Measurements from ENCODE around the gene SCT.

DNA sequence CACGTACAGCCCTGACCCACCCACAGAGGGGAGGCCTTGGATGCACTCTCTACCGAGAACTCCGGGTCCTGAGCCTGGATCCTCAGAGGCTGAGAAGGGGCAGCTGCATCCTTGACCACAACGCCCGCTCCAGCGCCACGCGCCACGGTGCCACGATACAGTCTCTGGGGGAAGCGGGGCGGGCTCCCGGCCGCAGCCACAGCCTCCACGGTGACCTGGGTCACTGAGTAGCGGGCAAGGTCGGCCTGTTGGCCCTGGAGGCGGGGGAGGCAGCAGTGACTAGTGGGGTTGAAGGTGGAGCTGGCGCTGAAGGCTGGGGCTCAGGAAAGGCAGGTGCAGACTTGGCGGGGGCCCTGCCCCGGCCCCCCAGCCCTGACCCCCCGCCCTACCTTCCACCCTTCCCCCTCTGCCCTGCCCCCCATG is 7.3 kb downstream of the SCT start:
- TF ChIP-seq ZBTB7A (IDR thresholded peaks at IDR 0.05; ENCODE audit: low read depth): no peak
- no peak for TF ChIP-seq TAF1 (IDR thresholded peaks at IDR 0.05; ENCODE audit: low read depth)
- no peak for TF ChIP-seq EP300 (IDR thresholded peaks at IDR 0.05; ENCODE audit: borderline replicate concordance)
- no peak for TF ChIP-seq CEBPB (IDR thresholded peaks at IDR 0.05)
- TF ChIP-seq, protein P1, sequence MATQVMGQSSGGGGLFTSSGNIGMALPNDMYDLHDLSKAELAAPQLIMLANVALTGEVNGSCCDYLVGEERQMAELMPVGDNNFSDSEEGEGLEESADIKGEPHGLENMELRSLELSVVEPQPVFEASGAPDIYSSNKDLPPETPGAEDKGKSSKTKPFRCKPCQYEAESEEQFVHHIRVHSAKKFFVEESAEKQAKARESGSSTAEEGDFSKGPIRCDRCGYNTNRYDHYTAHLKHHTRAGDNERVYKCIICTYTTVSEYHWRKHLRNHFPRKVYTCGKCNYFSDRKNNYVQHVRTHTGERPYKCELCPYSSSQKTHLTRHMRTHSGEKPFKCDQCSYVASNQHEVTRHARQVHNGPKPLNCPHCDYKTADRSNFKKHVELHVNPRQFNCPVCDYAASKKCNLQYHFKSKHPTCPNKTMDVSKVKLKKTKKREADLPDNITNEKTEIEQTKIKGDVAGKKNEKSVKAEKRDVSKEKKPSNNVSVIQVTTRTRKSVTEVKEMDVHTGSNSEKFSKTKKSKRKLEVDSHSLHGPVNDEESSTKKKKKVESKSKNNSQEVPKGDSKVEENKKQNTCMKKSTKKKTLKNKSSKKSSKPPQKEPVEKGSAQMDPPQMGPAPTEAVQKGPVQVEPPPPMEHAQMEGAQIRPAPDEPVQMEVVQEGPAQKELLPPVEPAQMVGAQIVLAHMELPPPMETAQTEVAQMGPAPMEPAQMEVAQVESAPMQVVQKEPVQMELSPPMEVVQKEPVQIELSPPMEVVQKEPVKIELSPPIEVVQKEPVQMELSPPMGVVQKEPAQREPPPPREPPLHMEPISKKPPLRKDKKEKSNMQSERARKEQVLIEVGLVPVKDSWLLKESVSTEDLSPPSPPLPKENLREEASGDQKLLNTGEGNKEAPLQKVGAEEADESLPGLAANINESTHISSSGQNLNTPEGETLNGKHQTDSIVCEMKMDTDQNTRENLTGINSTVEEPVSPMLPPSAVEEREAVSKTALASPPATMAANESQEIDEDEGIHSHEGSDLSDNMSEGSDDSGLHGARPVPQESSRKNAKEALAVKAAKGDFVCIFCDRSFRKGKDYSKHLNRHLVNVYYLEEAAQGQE (IDR thresholded peaks at IDR 0.05; ENCODE audit: low read depth): no peak
- TF ChIP-seq, protein P2, sequence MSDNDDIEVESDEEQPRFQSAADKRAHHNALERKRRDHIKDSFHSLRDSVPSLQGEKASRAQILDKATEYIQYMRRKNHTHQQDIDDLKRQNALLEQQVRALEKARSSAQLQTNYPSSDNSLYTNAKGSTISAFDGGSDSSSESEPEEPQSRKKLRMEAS (IDR thresholded peaks at IDR 0.05): no peak
- TF ChIP-seq, protein P3, sequence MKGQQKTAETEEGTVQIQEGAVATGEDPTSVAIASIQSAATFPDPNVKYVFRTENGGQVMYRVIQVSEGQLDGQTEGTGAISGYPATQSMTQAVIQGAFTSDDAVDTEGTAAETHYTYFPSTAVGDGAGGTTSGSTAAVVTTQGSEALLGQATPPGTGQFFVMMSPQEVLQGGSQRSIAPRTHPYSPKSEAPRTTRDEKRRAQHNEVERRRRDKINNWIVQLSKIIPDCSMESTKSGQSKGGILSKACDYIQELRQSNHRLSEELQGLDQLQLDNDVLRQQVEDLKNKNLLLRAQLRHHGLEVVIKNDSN (IDR thresholded peaks at IDR 0.05): no peak
- no peak for TF ChIP-seq EGR1 (IDR thresholded peaks at IDR 0.05)
- no peak for TF ChIP-seq FOXM1 (IDR thresholded peaks at IDR 0.05; ENCODE audit: borderline replicate concordance, low read depth)
- TF ChIP-seq CREB1 (IDR thresholded peaks at IDR 0.05; ENCODE audit: low read depth): no peak
- no peak for TF ChIP-seq RAD21 (IDR thresholded peaks at IDR 0.05; ENCODE audit: low read depth)

All from Ishikawa (cell line).